ACC112 (cell line): ENCODE results near the gene PIM1.

Experiments
- H2AFZ ChIP-seq: fragments of 200-600 bp; sonication (generic); one replicate; pipeline ENCODE4 v1.6.0; 2017; ENCODE audit warnings: antibody characterized with exemption, low read length; ENCODE audit not compliant: unreplicated experiment
- H3K27ac ChIP-seq: fragments of 200-600 bp; sonication (generic); 2 replicates; pipeline ENCODE4 v1.5.1; 2014; ENCODE audit warnings: low read depth, mild to moderate bottlenecking, antibody characterized with exemption, low read length, moderate library complexity
- H3K27me3 ChIP-seq: fragments of 200-600 bp; sonication (generic); 2 replicates; pipeline ENCODE4 v1.6.1; 2014; ENCODE audit warnings: mild to moderate bottlenecking, antibody characterized with exemption, low read length, moderate library complexity, mixed read lengths; ENCODE audit not compliant: insufficient read depth
- H3K36me3 ChIP-seq: fragments of 200-600 bp; sonication (generic); 2 replicates; pipeline ENCODE4 v1.6.1; 2016; ENCODE audit warnings: mild to moderate bottlenecking, antibody characterized with exemption, low read length, moderate library complexity, mixed read lengths; ENCODE audit not compliant: insufficient read depth
- H3K4me1 ChIP-seq: fragments of 200-600 bp; sonication (generic); one replicate; pipeline ENCODE4 v1.6.1; 2016; ENCODE audit warnings: low read length, mixed read lengths; ENCODE audit not compliant: insufficient read depth, unreplicated experiment, control insufficient read depth
- H3K4me3 ChIP-seq: fragments of 200-600 bp; sonication (generic); 2 replicates; pipeline ENCODE4 v1.5.1; 2014; ENCODE audit warnings: mild to moderate bottlenecking, low read depth, low read length
- H3K79me2 ChIP-seq: fragments of 200-600 bp; sonication (generic); one replicate; pipeline ENCODE4 v1.6.0; 2016; ENCODE audit warnings: low read length; ENCODE audit not compliant: control insufficient read depth, unreplicated experiment, insufficient read depth

PIM1 gene

GRCh38 chr6:37218061-37218460, 48.1 kb downstream of the PIM1 start:
- Histone ChIP-seq H3K27ac (no peak overlapping the region), H3K27me3 (no peaks in the 10 kb centered on the region), H3K36me3 (no peaks in the 10 kb centered on the region), H3K4me1 (peaks cover 7% of the 10 kb centered on the region), H3K79me2 (no peaks in the 10 kb centered on the region), H3K4me3 (no peak overlapping the region), H2AFZ (no peak overlapping the region)

- H3K36me3 ChIP-seq, result no peaks in the 10 kb centered on the region
- H3K27me3 ChIP-seq, result no peaks in the 10 kb centered on the region
- H3K4me1 ChIP-seq, result peaks cover 10% of the 10 kb centered on the region
- no peaks in the 10 kb centered on the region for H3K79me2 ChIP-seq
- no peak overlapping the region for H3K4me3 ChIP-seq
- H2AFZ ChIP-seq, result no peak overlapping the region
- no peak overlapping the region for H3K27ac ChIP-seq
Measured at GRCh38 chr6:37218511-37218910, 48.6 kb downstream of the PIM1 start.

GRCh38 chr6:37221585-37222124, 51.7 kb downstream of the PIM1 start:
- Histone ChIP-seq H2AFZ (peak overlapping the region; percentile 79), H3K4me1 (peaks cover 10% of the 10 kb centered on the region), H3K27ac (no peak overlapping the region)

GRCh38 chr6:37222125-37222967, 52.4 kb downstream of the PIM1 start:
- Histone ChIP-seq H3K27ac (no peak overlapping the region), H3K4me3 (peak overlapping the region; percentile 79), H3K79me2 (no peaks in the 10 kb centered on the region), H3K27me3 (no peaks in the 10 kb centered on the region), H3K4me1 (peaks cover 10% of the 10 kb centered on the region), H3K36me3 (no peaks in the 10 kb centered on the region), H2AFZ (peak overlapping the region; percentile 79)

More at GRCh38 chr6:37221585-37222124, 51.7 kb downstream of the PIM1 start:
- peak overlapping the region; percentile 79 for H3K4me3 ChIP-seq
- H3K27me3 ChIP-seq, result no peaks in the 10 kb centered on the region
- no peaks in the 10 kb centered on the region for H3K36me3 ChIP-seq
- H3K79me2 ChIP-seq, result no peaks in the 10 kb centered on the region

GRCh38 chr6:37222992-37223391, 53.0 kb downstream of the PIM1 start:
- Histone ChIP-seq H3K27ac (no peak overlapping the region), H3K79me2 (no peaks in the 10 kb centered on the region), H3K4me3 (peak overlapping the region; percentile 79), H3K4me1 (peaks cover 10% of the 10 kb centered on the region), H3K36me3 (no peaks in the 10 kb centered on the region), H2AFZ (peak overlapping the region; percentile 39), H3K27me3 (no peaks in the 10 kb centered on the region)
